Transverse colon (tissue), 4 donors: ENCODE results near the gene ATP9A.
A peak's percentile ranks its signal among the peaks of the same experiment; 100 is the strongest.

Experiments
- POLR2A ChIP-seq: fragments of 450-650 bp; IDR thresholded peaks from one replicate; pipeline ENCODE4 v1.6.1; 2016; ENCODE audit warnings: antibody characterized with exemption, mild to moderate bottlenecking, moderate library complexity
- POLR2AphosphoS5 ChIP-seq, 3 donors: sonication (generic); formaldehyde crosslinking; IDR thresholded peaks; one replicate each; pipeline ENCODE4 v1.6.1; 2016; ENCODE audit warnings: antibody characterized with exemption in 3 of 3
- TF ChIP-seq, protein P1 (sequence below), 5 experiments: fragments of 200-600 bp in 3 of 5; fragments of 450-650 bp in 2 of 5; sonication (generic) in 3 of 5; IDR thresholded peaks; 1 replicate in 2 of 5; 2 replicates in 3 of 5; pipeline ENCODE4 v1.5.1; 2016 to 2017; ENCODE audit warnings: antibody characterized with exemption in 5 of 5, inconsistent platforms in 3 of 5, mild to moderate bottlenecking in 2 of 5, moderate library complexity in 1 of 5

GRCh38 chr20:51766994-51767866 is 960 bp downstream of the ATP9A start:
- TF ChIP-seq POLR2A (peak; percentile 64), POLR2AphosphoS5 (IDR thresholded peaks at IDR 0.05) (peak in 2 of 3 donors; percentile 50 to 75)
- TF ChIP-seq, protein P1, sequence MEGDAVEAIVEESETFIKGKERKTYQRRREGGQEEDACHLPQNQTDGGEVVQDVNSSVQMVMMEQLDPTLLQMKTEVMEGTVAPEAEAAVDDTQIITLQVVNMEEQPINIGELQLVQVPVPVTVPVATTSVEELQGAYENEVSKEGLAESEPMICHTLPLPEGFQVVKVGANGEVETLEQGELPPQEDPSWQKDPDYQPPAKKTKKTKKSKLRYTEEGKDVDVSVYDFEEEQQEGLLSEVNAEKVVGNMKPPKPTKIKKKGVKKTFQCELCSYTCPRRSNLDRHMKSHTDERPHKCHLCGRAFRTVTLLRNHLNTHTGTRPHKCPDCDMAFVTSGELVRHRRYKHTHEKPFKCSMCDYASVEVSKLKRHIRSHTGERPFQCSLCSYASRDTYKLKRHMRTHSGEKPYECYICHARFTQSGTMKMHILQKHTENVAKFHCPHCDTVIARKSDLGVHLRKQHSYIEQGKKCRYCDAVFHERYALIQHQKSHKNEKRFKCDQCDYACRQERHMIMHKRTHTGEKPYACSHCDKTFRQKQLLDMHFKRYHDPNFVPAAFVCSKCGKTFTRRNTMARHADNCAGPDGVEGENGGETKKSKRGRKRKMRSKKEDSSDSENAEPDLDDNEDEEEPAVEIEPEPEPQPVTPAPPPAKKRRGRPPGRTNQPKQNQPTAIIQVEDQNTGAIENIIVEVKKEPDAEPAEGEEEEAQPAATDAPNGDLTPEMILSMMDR (IDR thresholded peaks at IDR 0.05) = peak; percentile 21 to 72 (median 33)
